Measurements from ENCODE around the gene ZPLD1. TPM values are rescaled to one million over a fixed set of nuclear protein-coding genes. Genes with fewer than 3 reads are reported as not detected.

Gene ZPLD1
- total RNA-seq, 2 experiments from 2014 or later = not detected

- no peak for TF ChIP-seq CTCF (IDR thresholded peaks at IDR 0.05)
- H3K27ac ChIP-seq (ENCODE audit: low read depth in 1 of 2, low read length in 2 of 2) = no peak overlapping the region
- POLR2A ChIA-PET = no interaction called here
- H3K4me1 ChIP-seq (ENCODE audit: insufficient read depth, low read length) = no peaks in the 10 kb centered on the region
- Mint-ChIP-seq H3K4me3 (no peak overlapping the region), H3K9me3 (no peaks in the 10 kb centered on the region), H3K36me3 (ENCODE audit: low read depth) (no peaks in the 10 kb centered on the region), H3K27ac (no peak overlapping the region), H3K4me1 (ENCODE audit: low read depth) (no peaks in the 10 kb centered on the region), H3K27me3 (peaks cover 16% of the 10 kb centered on the region)
- no peak for DNase-seq
- intact Hi-C loops (cut with DNase I, micrococcal nuclease) = no loop called here
- no peaks in the 10 kb centered on the region for H3K36me3 ChIP-seq (ENCODE audit: insufficient read depth, low read length)
- H3K9me3 ChIP-seq (ENCODE audit: control insufficient read depth in 1 of 2, insufficient read depth in 1 of 2, low read length in 2 of 2) = no peaks in the 10 kb centered on the region
- H3K4me3 ChIP-seq (ENCODE audit: low read length) = no peak overlapping the region
- CTCF ChIA-PET = no interaction called here
- ATAC-seq (ENCODE audit: poor library complexity) = no peak
- H3K27me3 ChIP-seq (ENCODE audit: control insufficient read depth in 1 of 2, insufficient read depth in 2 of 2, low read length in 2 of 2) = no peaks in the 10 kb centered on the region
These were observed 16.2 kb downstream of the ZPLD1 start for GRCh38 chr3:102450976-102451375.

GRCh38 chr3:102451543-102451942 lies 16.7 kb downstream of the ZPLD1 start:
- Mint-ChIP-seq H3K27me3 (peaks cover 17% of the 10 kb centered on the region), H3K36me3 (ENCODE audit: low read depth) (no peaks in the 10 kb centered on the region), H3K27ac (no peak overlapping the region), H3K9me3 (no peaks in the 10 kb centered on the region), H3K4me1 (ENCODE audit: low read depth) (no peaks in the 10 kb centered on the region), H3K4me3 (no peak overlapping the region)
- ATAC-seq (ENCODE audit: poor library complexity) = no peak
- no peaks in the 10 kb centered on the region for H3K9me3 ChIP-seq (ENCODE audit: control insufficient read depth in 1 of 2, insufficient read depth in 1 of 2, low read length in 2 of 2)
- DNase-seq = no peak
- no peaks in the 10 kb centered on the region for H3K4me1 ChIP-seq (ENCODE audit: insufficient read depth, low read length)
- H3K36me3 ChIP-seq (ENCODE audit: insufficient read depth, low read length) = no peaks in the 10 kb centered on the region
- TF ChIP-seq CTCF (IDR thresholded peaks at IDR 0.05) = no peak
- H3K27me3 ChIP-seq (ENCODE audit: control insufficient read depth in 1 of 2, insufficient read depth in 2 of 2, low read length in 2 of 2) = no peaks in the 10 kb centered on the region
- intact Hi-C loops (cut with DNase I, micrococcal nuclease) = no loop called here
- ChIA-PET CTCF (no interaction called here), POLR2A (no interaction called here)
- H3K27ac ChIP-seq (ENCODE audit: low read depth in 1 of 2, low read length in 2 of 2) = no peak overlapping the region
- H3K4me3 ChIP-seq (ENCODE audit: low read length) = no peak overlapping the region

DNA sequence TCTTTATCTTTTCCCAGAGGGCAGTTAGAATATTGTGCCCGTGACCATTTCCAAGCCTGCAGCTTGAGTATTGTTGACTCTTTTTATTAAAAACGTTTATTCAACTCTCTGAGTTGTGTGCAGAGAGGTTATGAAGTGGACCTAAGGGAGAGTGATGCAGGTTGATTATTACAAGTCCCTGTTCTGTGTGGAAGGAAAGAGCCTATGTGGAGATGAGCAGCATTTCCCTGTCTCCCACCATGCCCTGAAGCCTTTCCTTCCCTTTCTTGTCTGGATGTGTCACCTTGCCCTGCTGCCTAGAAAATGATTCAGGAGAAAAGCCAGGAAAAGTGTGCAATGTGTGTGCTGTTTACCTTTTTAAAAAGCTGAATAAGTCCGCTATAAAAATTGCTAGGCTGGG lies 19.4 kb downstream of the ZPLD1 start:
- H3K4me3 Mint-ChIP-seq = no peak overlapping the region
- Histone ChIP-seq H3K27me3 (ENCODE audit: control insufficient read depth in 1 of 2, insufficient read depth in 2 of 2, low read length in 2 of 2) (peaks cover 0 to 3% of the 10 kb centered on the region in 2 experiments), H3K4me3 (ENCODE audit: low read length) (no peak overlapping the region), H3K27ac (ENCODE audit: low read depth in 1 of 2, low read length in 2 of 2) (no peak overlapping the region), H3K4me1 (ENCODE audit: insufficient read depth, low read length) (no peaks in the 10 kb centered on the region), H3K9me3 (ENCODE audit: control insufficient read depth in 1 of 2, insufficient read depth in 1 of 2, low read length in 2 of 2) (no peaks in the 10 kb centered on the region), H3K36me3 (ENCODE audit: insufficient read depth, low read length) (no peaks in the 10 kb centered on the region)
- no peaks in the 10 kb centered on the region for H3K36me3 Mint-ChIP-seq (ENCODE audit: low read depth)
- H3K27me3 Mint-ChIP-seq = peaks cover 12% of the 10 kb centered on the region
- no peaks in the 10 kb centered on the region for H3K4me1 Mint-ChIP-seq (ENCODE audit: low read depth)
- no peak overlapping the region for H3K27ac Mint-ChIP-seq
- no peak for DNase-seq
- intact Hi-C loops (cut with DNase I, micrococcal nuclease) = no loop called here
- no peaks in the 10 kb centered on the region for H3K9me3 Mint-ChIP-seq
- TF ChIP-seq CTCF (IDR thresholded peaks at IDR 0.05) = no peak
- ATAC-seq (ENCODE audit: poor library complexity) = no peak
- CTCF ChIA-PET = no interaction called here
- POLR2A ChIA-PET = no interaction called here

Measured in CD4-positive, alpha-beta T cell (primary cell).